Stomach (tissue), 9 donors: Measurements from ENCODE around the gene CT47C1. TPM values are rescaled to one million over a fixed set of nuclear protein-coding genes. Genes with fewer than 3 reads are reported as not detected.

Experiments
- DNase-seq, 2 donors: peaks; one replicate each; pipeline versions ENCODE4 v3.0.0 to v3.0.0-alpha.2; 2013 to 2019
- H3K27ac ChIP-seq, 5 donors: fragments of 200-600 bp in 4 of 5; sonication (generic) in 4 of 5; one replicate each; pipeline ENCODE4 v1.5.1; 2013 to 2019; ENCODE audit warnings: mild to moderate bottlenecking in 1 of 5, moderate library complexity in 1 of 5
- H3K27me3 ChIP-seq, 3 donors: fragments of 200-600 bp; sonication (generic); one replicate each; pipeline ENCODE4 v1.5.1; 2017 to 2019; ENCODE audit warnings: mixed run types in 1 of 3
- H3K36me3 ChIP-seq, 4 donors: fragments of 200-600 bp; sonication (generic); 1 replicate in 3 of 4; 2 replicates in 1 of 4; pipeline ENCODE4 v1.5.1; 2016 to 2019
- H3K4me1 ChIP-seq, 4 donors: fragments of 200-600 bp; sonication (generic); one replicate each; pipeline ENCODE4 v1.5.1; 2016 to 2019
- H3K4me3 ChIP-seq, 4 donors: fragments of 200-600 bp; sonication (generic) in 3 of 4; one replicate each; pipeline ENCODE4 v1.5.1; 2016 to 2019; ENCODE audit warnings: mild to moderate bottlenecking in 1 of 4
- H3K9me3 ChIP-seq, 4 donors: fragments of 200-600 bp; sonication (generic); one replicate each; pipeline ENCODE4 v1.5.1; 2016 to 2019
- CTCF ChIP-seq, 7 experiments: fragments of 450-650 bp in 4 of 7; fragments of 200-600 bp in 3 of 7; sonication (generic) in 3 of 7; IDR thresholded peaks; one replicate each; pipeline ENCODE4 v1.5.1; 2016 to 2019; ENCODE audit warnings: antibody characterized with exemption in 7 of 7, control low read depth in 2 of 7, mild to moderate bottlenecking in 1 of 7
- EP300 ChIP-seq: sonication (generic); formaldehyde crosslinking; IDR thresholded peaks from one replicate; pipeline ENCODE4 v1.6.1; 2017; ENCODE audit warnings: antibody characterized with exemption
- POLR2A ChIP-seq, 4 donors: fragments of 450-650 bp; IDR thresholded peaks; one replicate each; pipeline ENCODE4 v1.6.1; 2016; ENCODE audit warnings: antibody characterized with exemption in 4 of 4, control low read depth in 2 of 4, mild to moderate bottlenecking in 1 of 4, moderate library complexity in 1 of 4
- POLR2AphosphoS5 ChIP-seq, 3 donors: sonication (generic); formaldehyde crosslinking; IDR thresholded peaks; one replicate each; pipeline ENCODE4 v1.6.1; 2016; ENCODE audit warnings: antibody characterized with exemption in 3 of 3
- WGBS, 5 donors: extraction: QIAGEN DNeasy Blood & Tissue Kit in 3 of 5; methylation state at CpG; one replicate each; pipeline versions ENCODE4 v1.1.5 to v1.1.7; 2013 to 2018; 5-methylcytosine and 5-hydroxymethylcytosine counted together
- intact Hi-C: fragments of 100-400 bp; cut with DNase I; formaldehyde crosslinking; loops from one replicate; pipeline ENCODE4 v1.15.1; 2023; ENCODE audit warnings: low total_unique reads
- polyA plus RNA-seq, 3 donors: library from polyadenylated mRNA; stranded (reverse); fragments of 200-250 nt; gene quantifications; one replicate each; pipeline ENCODE4 v1.2.3, GENCODE V29; 2013
- total RNA-seq, 5 donors: library from RNA; depleted of rRNA; stranded (reverse); fragments of >200 nt; gene quantifications; one replicate each; pipeline versions ENCODE4 v1.1.0 to v1.2.3, GENCODE V29; 2014 to 2016
- donor health status: healthy with polysubstance abuse.
- donor health status: Bipolar disorder and iron deficiency.
- donor health status: healthy.

CT47C1 gene
- total and polyA plus RNA-seq, 8 donors = not detected

DNA sequence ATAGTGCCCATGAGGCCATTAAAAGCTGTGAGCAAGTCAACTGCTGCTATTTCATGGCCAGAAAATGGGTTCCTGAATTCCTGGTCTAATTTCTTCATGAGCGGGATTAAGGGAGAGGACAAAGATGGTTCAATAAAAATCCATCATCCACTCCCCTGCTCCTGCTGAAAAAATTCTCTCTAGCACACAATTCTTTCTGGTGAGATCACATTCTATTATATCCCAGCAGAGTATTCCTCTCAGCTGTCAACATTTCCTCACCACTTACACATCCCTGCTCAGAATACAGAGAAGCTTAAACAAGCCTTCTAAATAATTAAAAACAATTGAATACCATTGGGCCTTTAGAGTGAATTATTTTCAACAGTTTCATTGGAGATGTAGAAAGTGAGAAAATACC lies 9.5 kb downstream of the CT47C1 start:
- Histone ChIP-seq H3K9me3 (no peaks in the 10 kb centered on the region), H3K36me3 (no peaks in the 10 kb centered on the region), H3K4me1 (no peaks in the 10 kb centered on the region), H3K27me3 (no peaks in the 10 kb centered on the region), H3K27ac (no peak overlapping the region), H3K4me3 (no peak overlapping the region)
- DNase-seq = no peak
- 68 to 97% (median 88%) methylated on average over 1 of the region's 1 CpG for WGBS, 5 donors
- TF ChIP-seq EP300 (no peak), CTCF (IDR thresholded peaks at IDR 0.05) (no peak), POLR2AphosphoS5 (IDR thresholded peaks at IDR 0.05) (no peak), POLR2A (IDR thresholded peaks at IDR 0.05) (no peak)
- intact Hi-C loops = no loop called here

DNA sequence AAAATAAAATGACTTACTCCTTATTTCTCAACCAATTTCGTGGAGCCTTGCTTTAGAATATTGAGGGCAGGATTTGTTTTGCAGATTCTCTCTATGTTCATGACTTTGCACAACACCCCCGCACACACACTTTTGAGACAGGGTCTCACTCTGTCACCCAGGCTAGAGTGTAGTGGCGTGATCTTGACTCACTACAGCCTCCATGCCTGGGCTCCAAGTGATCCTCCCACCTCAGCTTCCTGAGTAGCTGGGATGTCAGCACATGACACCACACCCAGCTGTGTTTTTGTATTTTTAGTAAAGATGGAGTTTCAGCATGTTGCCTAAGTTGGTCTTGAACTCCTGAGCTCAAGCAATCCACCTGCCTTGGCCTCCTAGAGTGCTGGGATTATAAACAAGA lies 12.0 kb downstream of the CT47C1 start:
- 59 to 93% (median 60%) methylated on average over 3 of the region's 3 CpGs for WGBS, 5 donors
- Histone ChIP-seq H3K9me3 (no peaks in the 10 kb centered on the region), H3K36me3 (no peaks in the 10 kb centered on the region), H3K4me1 (no peaks in the 10 kb centered on the region), H3K27ac (no peak overlapping the region), H3K27me3 (no peaks in the 10 kb centered on the region), H3K4me3 (no peak overlapping the region)
- no peak for TF ChIP-seq POLR2A (IDR thresholded peaks at IDR 0.05)
- DNase-seq = no peak
- intact Hi-C loops = no loop called here

GRCh38 chrX:119087121-119087520 lies 14.3 kb downstream of the CT47C1 start:
- DNase-seq = no peak
- no peak for TF ChIP-seq CTCF (IDR thresholded peaks at IDR 0.05)
- no peaks in the 10 kb centered on the region for H3K27me3 ChIP-seq
- no peak overlapping the region for H3K4me3 ChIP-seq
- H3K27ac ChIP-seq = no peak overlapping the region
- intact Hi-C loops = no loop called here
- 50 to 87% (median 79%) methylated on average over 1 of the region's 1 CpG for WGBS, 5 donors
- H3K9me3 ChIP-seq = no peaks in the 10 kb centered on the region
- no peaks in the 10 kb centered on the region for H3K36me3 ChIP-seq
- no peaks in the 10 kb centered on the region for H3K4me1 ChIP-seq

DNA sequence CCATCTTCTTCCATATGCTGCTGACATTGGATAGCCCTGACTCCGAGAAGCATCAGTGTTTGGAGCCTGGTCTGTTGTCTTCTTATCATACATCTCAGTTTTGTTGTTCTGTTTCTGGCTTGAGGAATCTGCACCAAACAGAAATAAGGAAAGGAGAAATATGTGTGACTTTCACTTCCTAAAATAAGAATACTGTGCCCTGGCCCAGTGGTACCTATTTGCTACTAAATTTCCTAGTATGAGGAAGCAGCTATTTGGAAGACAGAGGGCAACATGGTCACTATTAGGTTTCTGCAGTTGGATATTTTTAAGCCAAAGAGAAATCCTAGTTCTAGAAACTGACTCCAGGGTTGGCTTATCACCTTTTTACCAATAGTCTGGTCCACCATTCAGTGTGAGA lies 16.8 kb downstream of the CT47C1 start:
- 67 to 100% (median 89%) methylated on average over 1 of the region's 1 CpG for WGBS, 5 donors
- H3K36me3 ChIP-seq = no peaks in the 10 kb centered on the region
- H3K9me3 ChIP-seq = no peaks in the 10 kb centered on the region
- H3K4me3 ChIP-seq = no peak overlapping the region
- TF ChIP-seq POLR2AphosphoS5 (IDR thresholded peaks at IDR 0.05) (no peak), POLR2A (IDR thresholded peaks at IDR 0.05) (no peak), CTCF (IDR thresholded peaks at IDR 0.05) (no peak), EP300 (no peak)
- intact Hi-C loops = no loop called here
- no peak overlapping the region for H3K27ac ChIP-seq
- no peaks in the 10 kb centered on the region for H3K4me1 ChIP-seq
- no peaks in the 10 kb centered on the region for H3K27me3 ChIP-seq
- no peak for DNase-seq

GRCh38 chrX:119090627-119091026 lies 17.8 kb downstream of the CT47C1 start:
- TF ChIP-seq POLR2AphosphoS5 (IDR thresholded peaks at IDR 0.05) = no peak
- TF ChIP-seq EP300 = no peak
- TF ChIP-seq POLR2A (IDR thresholded peaks at IDR 0.05) = no peak
- no peak for TF ChIP-seq CTCF (IDR thresholded peaks at IDR 0.05)
- Histone ChIP-seq H3K4me1 (no peaks in the 10 kb centered on the region), H3K36me3 (no peaks in the 10 kb centered on the region), H3K27me3 (no peaks in the 10 kb centered on the region), H3K9me3 (no peaks in the 10 kb centered on the region), H3K27ac (no peak overlapping the region), H3K4me3 (no peak overlapping the region)
- WGBS, 5 donors = 71 to 100% (median 93%) methylated on average over 1 of the region's 1 CpG
- DNase-seq = no peak
- intact Hi-C loops = no loop called here
